HG03342 (cell line): ENCODE data around the gene ABCF3.
"Not testable (repeated sequence)": the region's sequence is repeated elsewhere in the genome, so short reads cannot be mapped to it uniquely, and the experiment has no call there.

Source experiments
- ATAC-seq: cut with Tn5 transposase; IDR thresholded peaks from one replicate; pipeline ENCODE4 v1.9.1; 2021; ENCODE audit warnings: mild to moderate bottlenecking, moderate library complexity; ENCODE audit not compliant: unreplicated experiment

ABCF3 gene, protein sequence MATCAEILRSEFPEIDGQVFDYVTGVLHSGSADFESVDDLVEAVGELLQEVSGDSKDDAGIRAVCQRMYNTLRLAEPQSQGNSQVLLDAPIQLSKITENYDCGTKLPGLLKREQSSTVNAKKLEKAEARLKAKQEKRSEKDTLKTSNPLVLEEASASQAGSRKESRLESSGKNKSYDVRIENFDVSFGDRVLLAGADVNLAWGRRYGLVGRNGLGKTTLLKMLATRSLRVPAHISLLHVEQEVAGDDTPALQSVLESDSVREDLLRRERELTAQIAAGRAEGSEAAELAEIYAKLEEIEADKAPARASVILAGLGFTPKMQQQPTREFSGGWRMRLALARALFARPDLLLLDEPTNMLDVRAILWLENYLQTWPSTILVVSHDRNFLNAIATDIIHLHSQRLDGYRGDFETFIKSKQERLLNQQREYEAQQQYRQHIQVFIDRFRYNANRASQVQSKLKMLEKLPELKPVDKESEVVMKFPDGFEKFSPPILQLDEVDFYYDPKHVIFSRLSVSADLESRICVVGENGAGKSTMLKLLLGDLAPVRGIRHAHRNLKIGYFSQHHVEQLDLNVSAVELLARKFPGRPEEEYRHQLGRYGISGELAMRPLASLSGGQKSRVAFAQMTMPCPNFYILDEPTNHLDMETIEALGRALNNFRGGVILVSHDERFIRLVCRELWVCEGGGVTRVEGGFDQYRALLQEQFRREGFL

DNA sequence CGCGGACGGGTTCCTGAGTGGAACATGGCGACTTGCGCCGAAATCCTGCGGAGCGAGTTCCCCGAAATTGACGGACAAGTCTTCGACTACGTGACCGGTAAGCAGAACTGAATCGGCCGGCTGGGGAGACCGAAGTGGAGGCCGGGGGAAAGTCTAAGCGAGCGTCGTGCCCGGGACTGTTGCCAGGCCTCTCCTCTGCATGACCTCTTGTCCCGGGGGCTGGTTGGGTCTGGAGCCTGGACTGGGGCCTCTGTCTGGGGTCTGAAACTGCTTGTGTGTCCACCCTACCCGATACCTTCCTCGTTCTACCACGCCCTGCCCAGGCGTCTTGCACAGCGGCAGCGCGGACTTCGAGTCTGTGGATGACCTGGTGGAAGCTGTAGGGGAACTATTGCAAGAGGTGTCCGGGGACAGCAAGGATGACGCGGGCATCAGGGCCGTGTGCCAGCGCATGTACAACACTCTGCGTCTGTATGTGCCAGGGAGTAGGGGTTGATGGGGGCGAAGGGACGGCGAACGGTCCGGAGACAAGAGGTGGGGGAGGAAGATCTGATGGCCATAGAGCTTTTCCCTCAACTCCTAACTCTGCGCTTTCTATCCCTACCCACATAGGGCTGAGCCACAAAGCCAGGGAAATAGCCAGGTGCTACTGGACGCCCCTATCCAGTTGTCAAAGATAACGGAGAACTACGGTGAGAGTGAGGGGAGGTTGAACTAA is at the start of gene ABCF3:
Gene ABCF3, plus strand, starts transcription at position 16 of the 718 bp plus-strand sequence. Its CDS starts 9 bp downstream, at position 25.
- ATAC-seq, result peak; percentile 32

DNA sequence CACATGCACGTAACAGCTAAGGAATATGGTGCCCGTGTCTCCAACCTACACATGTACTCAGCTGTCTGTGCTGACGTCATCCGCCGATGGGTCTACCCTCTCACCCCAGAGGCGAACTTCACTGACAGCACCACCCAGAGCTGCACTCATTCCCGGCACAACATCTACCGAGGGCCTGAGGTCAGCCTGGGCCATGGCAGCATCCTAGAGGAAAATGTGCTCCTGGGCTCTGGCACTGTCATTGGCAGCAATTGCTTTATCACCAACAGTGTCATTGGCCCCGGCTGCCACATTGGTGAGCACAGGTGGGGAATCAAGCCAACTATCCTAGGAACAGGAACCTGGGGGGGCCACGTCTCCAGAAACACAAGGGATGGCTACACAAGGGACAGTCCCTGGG is 45.6 kb upstream of the ABCF3 start:
- ATAC-seq, result no peak

DNA sequence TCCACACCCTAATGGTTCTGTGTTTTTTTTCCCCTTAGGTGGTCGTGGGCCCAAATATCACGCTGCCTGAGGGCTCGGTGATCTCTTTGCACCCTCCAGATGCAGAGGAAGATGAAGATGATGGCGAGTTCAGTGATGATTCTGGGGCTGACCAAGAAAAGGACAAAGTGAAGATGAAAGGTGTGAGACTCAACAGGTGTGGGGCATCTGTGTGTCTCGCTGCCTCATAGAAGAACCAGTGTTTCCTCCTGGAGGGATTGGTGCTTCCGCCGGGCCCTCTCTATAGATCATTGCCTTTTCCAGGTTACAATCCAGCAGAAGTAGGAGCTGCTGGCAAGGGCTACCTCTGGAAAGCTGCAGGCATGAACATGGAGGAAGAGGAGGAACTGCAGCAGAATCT is 43.8 kb upstream of the ABCF3 start:
- ATAC-seq, result no peak

GRCh38 chr3:184143327-184143726 is 42.7 kb upstream of the ABCF3 start:
- ATAC-seq, result no peak

GRCh38 chr3:184144505-184144904 is 41.5 kb upstream of the ABCF3 start:
- no peak for ATAC-seq

DNA sequence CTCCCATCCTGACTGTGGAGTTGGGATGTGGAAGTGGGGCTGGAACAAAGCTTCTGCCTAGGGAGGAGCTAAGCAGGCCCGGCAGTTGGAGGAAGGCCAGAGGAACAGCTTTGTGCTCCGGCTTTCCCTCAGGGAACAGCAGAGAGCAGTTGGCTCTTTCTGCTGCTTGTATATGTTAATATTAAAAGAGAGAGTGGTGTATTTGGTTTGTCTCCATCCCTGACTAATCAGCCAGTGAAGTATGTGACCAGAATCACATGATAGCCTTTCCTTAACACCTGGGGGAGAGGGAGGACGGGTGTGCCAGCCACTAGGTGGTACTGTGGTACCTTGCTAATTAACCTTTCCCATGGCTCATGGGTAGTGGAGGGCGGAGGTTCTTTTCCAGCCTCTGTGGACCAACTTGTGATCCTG is 40.9 kb upstream of the ABCF3 start:
- no peak for ATAC-seq

GRCh38 chr3:184145751-184146270 is 40.2 kb upstream of the ABCF3 start:
- ATAC-seq, result no peak

GRCh38 chr3:184148076-184148475 is 37.9 kb upstream of the ABCF3 start:
- ATAC-seq, result no peak

GRCh38 chr3:184149123-184149522 is 36.9 kb upstream of the ABCF3 start:
- ATAC-seq, result no peak

- not testable (repeated sequence) for ATAC-seq
Observed at GRCh38 chr3:184149770-184150169, 36.2 kb upstream of the ABCF3 start.

DNA sequence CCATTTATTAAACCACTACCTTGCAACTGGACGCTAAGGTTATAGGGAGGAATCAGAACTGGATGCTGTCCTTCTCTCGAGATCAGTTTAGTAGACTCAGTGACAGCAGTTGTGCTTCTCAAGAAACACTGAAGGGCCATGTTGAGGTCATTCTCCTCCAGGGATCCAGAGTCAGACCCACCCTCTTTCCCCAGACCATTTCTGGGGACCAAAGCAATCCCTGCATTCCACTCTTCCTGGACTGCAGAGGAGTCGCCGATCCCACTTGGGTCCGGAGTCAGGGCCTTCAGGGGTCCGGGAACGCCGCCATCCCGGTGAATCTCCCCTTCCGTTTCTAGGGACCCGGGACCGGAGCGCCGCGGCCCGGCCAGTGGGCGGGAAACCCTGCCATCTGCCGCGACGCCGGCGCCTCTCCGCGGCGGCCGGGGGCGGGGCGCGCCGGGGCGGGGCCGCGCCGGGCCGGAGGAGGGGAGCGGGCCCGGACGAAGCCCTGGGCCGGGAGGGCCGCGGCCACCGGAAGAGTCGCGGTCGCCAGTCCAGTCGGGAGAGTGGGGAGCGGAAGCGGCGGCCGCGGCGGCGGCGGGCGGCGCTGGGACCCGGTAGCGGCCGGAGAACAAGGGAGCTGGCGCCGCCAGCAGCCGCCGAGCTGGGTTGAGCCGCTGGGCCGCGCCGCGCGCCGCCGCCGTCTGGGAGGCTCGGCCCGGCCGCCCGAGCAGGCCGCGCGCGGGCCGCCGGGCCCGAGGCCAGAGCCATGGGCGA is 30.9 kb upstream of the ABCF3 start, which contains the start of gene DVL3:
Gene DVL3, plus strand, starts transcription at position 493 of the 759 bp plus-strand sequence. Its CDS starts 259 bp downstream, at position 752.
- peak; percentile 62 for ATAC-seq

GRCh38 chr3:184155644-184156521 is 30.1 kb upstream of the ABCF3 start:
- ATAC-seq, result peak; percentile 31

- ATAC-seq, result no peak
Observed at GRCh38 chr3:184156522-184156955, 29.5 kb upstream of the ABCF3 start.

GRCh38 chr3:184157206-184157605 is 28.8 kb upstream of the ABCF3 start:
- no peak for ATAC-seq

DNA sequence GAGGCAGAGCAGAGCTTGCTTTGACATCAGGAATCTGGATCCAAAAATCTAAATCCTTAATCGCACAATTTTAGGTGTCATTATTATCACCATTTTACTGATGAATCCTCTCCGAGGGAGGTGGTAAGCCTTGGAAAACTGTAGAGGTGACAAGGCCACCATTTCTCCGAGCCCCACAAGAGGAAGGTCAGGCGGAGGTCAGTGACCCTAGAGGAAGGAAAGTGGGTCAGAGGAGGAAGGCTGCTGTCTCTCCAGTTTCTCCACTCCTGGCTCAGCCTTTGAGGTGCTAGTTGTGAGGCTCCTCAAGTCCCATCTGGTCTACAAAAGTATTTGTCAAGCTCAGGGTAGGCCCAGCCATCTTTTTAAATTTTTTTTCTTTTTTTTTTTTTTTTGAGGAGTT is 27.6 kb upstream of the ABCF3 start:
- ATAC-seq, result no peak

- ATAC-seq, result peak; percentile 53
Observed at GRCh38 chr3:184160456-184160855, 25.5 kb upstream of the ABCF3 start.

DNA sequence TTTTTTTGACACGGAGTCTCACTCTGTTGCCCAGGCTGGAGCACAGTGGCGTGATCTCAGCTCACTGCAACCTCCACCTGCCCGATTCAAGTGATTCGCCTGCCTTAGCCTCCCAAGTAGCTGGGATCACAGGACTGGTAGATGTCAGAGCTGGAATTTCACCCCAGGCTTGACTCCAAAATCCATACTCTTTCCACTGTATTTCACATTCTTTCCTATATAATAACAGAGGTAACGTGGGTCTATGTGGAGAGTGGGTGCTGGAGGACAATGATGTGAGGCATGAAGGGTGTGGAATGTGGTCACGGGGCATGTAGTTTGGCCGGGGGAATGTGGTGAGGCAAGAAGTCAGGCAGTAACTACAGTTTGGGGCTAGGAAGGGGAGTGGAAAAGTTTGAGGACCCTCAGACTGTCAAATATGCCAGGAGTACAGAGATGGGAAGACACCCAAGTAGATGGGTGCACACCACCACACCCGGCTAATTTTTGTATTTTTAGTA is 23.4 kb upstream of the ABCF3 start:
- not testable (repeated sequence) for ATAC-seq

- ATAC-seq, result no peak
Observed at GRCh38 chr3:184164648-184165330, 21.2 kb upstream of the ABCF3 start.

- no peak for ATAC-seq
Observed at GRCh38 chr3:184165543-184165942, 20.5 kb upstream of the ABCF3 start.
